ENCODE results near the gene POTEI.
"Not testable (repeated sequence)": the region's sequence is repeated elsewhere in the genome, so short reads cannot be mapped to it uniquely, and the experiment has no call there.

The POTEI gene

GRCh38 chr2:130509228-130509627, at the start of gene POTEI:
Gene POTEI, minus strand, starts transcription at chr2:130509328. Its CDS starts 93 bp downstream, at chr2:130509235.
- not testable (repeated sequence) for FAIRE-seq

GRCh38 chr2:130556441-130556840, 47.3 kb upstream of the POTEI start:
- FAIRE-seq, result not testable (repeated sequence)

DNA sequence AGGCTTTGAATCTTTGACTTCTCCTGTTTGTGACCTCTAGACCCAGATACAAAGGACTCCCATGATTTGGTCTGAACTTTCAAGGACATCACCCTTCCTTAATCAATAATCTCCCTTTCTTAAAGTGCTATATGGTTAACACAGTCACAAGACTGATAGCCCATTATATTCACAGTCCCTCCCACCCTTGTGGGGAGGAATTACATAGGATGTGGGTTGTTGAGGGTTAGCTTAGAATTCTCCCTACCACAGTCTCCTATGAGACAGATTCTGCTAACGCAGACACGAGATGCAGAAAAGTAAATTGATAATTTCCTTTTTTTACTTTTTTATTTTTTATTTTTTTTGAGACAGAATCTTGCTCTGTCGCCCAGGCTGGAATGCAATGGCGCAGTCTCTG, 45.0 kb upstream of the POTEI start:
- FAIRE-seq, result not testable (repeated sequence)

GRCh38 chr2:130549475-130549874, 40.3 kb upstream of the POTEI start:
- FAIRE-seq, result not testable (repeated sequence)

DNA sequence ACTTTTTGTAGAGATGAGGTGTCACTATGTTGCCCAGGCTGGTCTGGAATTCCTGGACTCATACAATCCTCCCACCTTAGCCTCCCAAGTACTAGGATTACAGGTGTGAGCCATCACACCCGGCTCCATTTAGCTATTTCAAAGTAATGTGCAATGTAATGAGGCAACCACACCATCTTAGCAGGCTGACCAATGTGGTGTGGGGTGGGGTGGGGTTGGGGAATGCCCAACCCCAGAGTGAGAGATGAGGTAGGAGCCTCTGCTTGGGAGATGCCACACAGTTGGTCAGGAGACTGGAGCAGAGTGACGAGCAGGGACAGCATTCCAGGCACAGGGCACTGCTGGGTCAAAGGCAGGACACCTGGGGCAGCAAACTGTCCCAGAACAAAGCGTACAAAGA, 39.3 kb upstream of the POTEI start:
- not testable (repeated sequence) for FAIRE-seq

DNA sequence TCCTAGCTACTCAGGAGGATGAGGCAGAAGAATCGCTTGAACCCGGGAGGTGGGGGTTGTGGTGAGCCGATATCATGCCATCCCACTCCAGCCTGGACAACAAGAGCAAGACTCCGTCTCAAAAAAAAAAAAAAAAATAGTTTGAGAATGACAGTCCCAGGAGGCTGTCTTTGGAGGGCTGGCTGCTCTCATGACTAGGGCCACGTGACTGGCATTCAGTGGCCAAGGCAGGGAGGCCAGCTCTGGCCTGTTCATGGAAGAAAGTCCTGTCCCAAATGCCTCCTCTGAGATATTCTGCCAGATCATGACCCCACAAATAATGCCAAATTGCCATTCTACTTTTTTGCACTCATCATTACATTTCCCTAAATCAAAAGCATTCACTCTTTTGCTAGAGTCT, 35.9 kb upstream of the POTEI start:
- FAIRE-seq, result not testable (repeated sequence)

- not testable (repeated sequence) for FAIRE-seq
These were observed 34.8 kb upstream of the POTEI start for GRCh38 chr2:130543785-130544528.

DNA sequence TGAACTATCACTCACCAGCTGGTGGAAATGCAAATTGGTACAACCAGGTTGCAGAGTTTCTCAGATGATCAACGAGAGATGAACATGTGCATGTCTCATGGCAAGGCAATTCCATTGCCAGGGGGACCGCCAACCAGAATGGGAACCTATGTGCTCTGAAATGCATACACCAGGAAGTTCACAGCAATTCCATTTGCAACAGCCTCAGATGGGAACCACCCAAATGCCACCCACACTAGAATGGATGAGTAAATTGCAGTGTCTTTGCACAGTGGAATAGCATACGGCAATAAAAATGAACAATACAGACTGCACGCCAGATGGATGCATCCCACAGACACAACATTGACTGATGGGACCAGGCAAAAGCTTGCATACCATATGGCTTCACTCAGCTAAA, 33.7 kb upstream of the POTEI start:
- not testable (repeated sequence) for FAIRE-seq

DNA sequence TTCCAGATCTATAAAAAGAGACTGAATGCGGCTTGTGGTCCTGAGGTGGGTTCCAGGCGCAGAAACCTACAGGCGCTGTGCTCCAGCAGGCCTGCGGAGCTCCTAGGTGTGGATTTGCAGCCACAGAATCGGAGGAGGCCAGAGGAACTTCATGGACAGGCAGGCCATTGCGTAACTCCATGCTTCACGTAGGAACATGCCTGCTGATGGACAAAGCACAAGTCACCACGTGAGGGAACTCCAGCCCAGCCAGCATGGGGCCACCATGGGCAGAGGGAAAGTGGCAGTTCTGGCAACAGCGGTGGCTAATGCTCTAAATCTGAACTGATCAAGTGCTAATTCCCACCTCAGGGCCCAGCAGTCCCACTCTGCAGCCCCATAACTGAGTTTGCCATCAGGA, 29.1 kb upstream of the POTEI start:
- FAIRE-seq, result not testable (repeated sequence)

GRCh38 chr2:130536654-130537053, 27.5 kb upstream of the POTEI start:
- FAIRE-seq, result not testable (repeated sequence)

DNA sequence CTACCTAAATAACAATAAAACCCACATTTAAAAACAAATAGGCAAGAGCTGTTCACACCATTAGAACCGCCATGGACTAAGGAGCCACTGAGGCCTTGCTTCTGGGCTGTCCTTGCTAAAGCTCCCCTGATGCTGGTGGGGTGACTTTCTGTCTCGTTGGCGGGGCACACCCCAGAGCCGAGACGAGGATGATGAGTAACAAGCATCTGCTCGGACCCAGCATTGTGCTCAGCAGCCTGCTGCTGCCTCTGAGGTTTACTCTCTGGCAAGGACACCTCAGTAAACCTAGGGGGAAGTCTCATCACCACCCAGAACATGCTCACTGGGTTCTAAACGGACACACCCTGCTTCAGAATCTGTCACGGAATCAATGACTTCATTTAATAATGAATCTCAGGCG, 22.5 kb upstream of the POTEI start:
- FAIRE-seq, result not testable (repeated sequence)

GRCh38 chr2:130531225-130531624, 22.1 kb upstream of the POTEI start:
- FAIRE-seq, result not testable (repeated sequence)

- not testable (repeated sequence) for FAIRE-seq
These were observed 21.1 kb upstream of the POTEI start for GRCh38 chr2:130530212-130530611.

GRCh38 chr2:130529545-130529944, 20.4 kb upstream of the POTEI start:
- not testable (repeated sequence) for FAIRE-seq

DNA sequence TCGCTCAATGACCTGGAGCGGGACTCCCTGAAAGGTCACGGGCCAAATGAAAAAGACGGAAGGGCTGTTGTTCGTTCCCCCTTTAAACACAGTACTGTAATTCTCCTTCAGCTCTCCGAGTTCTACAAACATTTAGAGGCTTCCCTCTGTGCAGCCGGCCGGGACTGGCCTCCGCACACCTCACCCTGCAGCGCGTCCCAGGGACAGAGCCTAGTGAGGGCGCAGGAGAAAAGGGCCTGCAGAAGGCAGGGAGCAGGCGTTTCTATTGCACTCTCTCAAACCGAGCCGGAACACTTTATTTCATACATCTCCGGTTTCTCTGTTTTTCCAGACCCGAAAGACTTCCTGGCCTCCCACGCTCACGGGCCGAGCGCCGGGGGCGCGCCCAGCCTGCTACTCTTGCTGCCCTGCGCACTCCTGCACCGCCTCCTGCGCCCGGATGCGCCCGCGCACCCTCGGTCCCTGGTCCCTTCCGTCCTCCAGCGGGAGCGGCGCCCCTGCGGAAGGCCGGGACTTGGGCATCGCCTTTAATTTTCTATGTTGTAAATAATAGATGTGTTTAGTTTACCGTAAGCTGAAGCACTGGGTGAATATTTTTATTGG, 18.3 kb upstream of the POTEI start:
- FAIRE-seq, result not testable (repeated sequence)

GRCh38 chr2:130522390-130522789, 13.3 kb upstream of the POTEI start:
- FAIRE-seq, result not testable (repeated sequence)

DNA sequence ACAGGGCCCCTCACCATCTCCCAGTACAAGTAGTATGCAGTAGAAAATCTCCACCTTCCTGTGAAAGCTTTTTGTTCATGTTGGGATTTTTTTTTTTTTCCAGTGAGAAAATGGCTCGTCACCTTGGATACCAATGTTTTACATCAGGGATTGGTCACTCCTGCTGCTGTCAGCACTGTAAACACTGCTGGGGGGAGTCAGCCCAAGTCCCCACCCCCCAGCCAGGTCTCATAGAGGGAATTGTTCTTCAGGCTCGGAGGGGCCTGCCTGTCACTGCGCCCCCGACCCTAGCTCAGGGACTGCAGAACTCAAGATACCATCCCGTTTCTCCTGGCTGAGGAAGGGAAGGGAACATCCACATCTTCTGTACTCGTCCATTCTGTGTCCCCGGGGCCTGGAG, 11.9 kb upstream of the POTEI start, which contains the start of gene CFC1B:
CFC1B (plus strand) TSS at position 231 of the 400 bp plus-strand sequence. CDS start 263 bp downstream, outside the sequence.
- not testable (repeated sequence) for FAIRE-seq

GRCh38 chr2:130518516-130519106, 9.5 kb upstream of the POTEI start:
- FAIRE-seq, result not testable (repeated sequence)

GRCh38 chr2:130511747-130512451, 2.8 kb upstream of the POTEI start:
- not testable (repeated sequence) for FAIRE-seq

- FAIRE-seq, result not testable (repeated sequence)
These were observed 1.9 kb upstream of the POTEI start for GRCh38 chr2:130510807-130511746.

GRCh38 chr2:130491073-130491472, 18.1 kb downstream of the POTEI start:
- FAIRE-seq, result not testable (repeated sequence)

- FAIRE-seq, result not testable (repeated sequence)
These were observed 53.7 kb downstream of the POTEI start for GRCh38 chr2:130455413-130455812.

Data from colon (tissue), 2 donors.